HG03457 (cell line): Measurements from ENCODE around the gene PACSIN2.
"Not testable (repeated sequence)": the region's sequence is repeated elsewhere in the genome, so short reads cannot be mapped to it uniquely, and the experiment has no call there.

Experiments
- ATAC-seq: cut with Tn5 transposase; IDR thresholded peaks from one replicate; pipeline ENCODE4 v1.9.1; 2021; ENCODE audit warnings: moderate number of reproducible peaks; ENCODE audit not compliant: unreplicated experiment

Gene PACSIN2

GRCh38 chr22:43011079-43011478 is 3.9 kb downstream of the PACSIN2 start:
- ATAC-seq, result no peak

- ATAC-seq, result no peak
These were observed 5.5 kb downstream of the PACSIN2 start for GRCh38 chr22:43009444-43009843.

DNA sequence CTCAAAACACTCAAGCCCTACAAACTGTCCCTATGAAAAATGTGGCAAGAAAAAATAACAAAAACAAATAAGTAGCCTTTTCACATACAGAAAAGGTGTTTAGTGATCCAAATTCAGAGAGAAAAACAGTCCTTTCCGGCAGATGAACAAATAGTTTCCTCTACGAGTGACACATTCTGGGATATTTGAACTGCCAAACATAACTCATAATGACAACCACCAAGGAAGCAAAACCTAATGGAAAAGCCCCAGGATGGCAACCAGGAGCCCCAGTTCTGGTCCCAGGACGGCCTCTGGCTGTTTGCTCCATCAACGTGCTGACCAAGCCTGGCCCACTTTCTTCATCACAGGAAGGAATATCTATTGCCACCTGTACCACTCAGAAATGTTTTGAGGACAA is 6.0 kb downstream of the PACSIN2 start:
- ATAC-seq, result no peak

- ATAC-seq, result no peak
These were observed 6.4 kb downstream of the PACSIN2 start for GRCh38 chr22:43008509-43008908.

DNA sequence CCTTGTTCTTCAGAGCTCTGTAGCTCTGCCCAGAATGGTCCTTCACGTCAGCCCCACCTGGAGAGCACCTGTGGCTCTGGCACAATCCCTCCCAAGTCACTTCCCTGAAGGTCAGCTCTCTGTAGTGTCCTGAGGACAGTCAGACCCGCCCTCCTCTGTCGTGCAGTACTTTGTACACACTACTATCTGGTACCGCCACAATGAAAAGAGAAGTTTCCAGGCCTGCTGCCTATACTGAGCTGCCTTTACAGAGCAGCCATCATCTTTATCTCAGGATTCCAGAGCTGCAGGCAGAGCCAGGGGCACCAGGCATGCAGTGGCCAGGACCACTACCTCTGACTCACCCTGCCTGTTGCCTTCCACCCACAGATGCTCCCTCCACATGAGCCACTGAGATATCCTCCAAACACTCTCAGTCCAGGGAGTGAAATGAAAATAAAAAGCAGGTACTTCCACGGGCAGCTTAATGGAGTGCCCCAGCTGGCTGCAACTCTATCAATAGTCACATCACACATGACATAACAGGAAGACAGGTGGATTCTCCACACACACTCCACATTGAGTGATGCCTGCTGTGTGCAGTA is 7.3 kb downstream of the PACSIN2 start:
- no peak for ATAC-seq

GRCh38 chr22:43006753-43007152 is 8.2 kb downstream of the PACSIN2 start:
- no peak for ATAC-seq

DNA sequence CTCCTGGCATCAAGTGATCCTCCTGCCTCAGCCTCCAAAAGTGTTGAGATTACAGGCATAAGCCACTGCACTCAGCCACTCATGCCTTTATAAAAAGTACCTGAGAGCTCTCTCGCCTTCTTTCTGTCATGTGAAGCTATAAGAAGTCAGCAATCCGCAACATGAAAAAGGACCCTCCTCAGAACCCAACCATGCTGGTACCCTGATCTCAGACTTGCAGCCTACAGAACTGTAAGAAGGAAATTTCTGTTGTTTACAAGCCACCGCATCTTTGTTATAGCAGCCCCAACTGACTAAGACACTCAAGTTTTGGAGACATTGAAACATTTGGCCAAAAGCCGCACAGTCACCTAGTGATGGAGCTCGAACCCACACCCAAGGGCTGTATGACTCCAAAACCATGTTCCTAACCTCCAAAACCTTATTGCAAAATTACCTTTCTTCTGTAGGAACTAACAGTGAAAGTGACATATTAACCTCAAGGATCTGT is 8.9 kb downstream of the PACSIN2 start:
- no peak for ATAC-seq

DNA sequence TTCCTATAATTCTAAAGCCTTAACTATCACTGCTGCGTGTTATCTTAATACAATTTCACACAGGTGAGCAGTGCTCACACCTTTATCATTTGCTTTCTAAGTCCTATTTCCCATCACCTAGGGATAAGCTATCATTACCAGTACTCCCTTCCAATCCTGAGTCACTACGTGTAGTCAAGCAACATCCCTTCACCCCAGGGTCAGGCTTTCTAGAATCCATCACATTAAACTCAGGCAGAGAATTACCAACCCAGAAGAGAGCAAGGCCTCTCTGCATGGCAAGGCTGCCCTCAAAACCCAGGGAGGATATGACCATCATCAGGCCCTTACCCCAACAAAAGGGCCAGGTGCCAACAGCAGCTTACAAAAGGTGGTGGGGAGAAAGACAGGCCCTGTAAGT is 9.8 kb downstream of the PACSIN2 start:
- ATAC-seq, result no peak

DNA sequence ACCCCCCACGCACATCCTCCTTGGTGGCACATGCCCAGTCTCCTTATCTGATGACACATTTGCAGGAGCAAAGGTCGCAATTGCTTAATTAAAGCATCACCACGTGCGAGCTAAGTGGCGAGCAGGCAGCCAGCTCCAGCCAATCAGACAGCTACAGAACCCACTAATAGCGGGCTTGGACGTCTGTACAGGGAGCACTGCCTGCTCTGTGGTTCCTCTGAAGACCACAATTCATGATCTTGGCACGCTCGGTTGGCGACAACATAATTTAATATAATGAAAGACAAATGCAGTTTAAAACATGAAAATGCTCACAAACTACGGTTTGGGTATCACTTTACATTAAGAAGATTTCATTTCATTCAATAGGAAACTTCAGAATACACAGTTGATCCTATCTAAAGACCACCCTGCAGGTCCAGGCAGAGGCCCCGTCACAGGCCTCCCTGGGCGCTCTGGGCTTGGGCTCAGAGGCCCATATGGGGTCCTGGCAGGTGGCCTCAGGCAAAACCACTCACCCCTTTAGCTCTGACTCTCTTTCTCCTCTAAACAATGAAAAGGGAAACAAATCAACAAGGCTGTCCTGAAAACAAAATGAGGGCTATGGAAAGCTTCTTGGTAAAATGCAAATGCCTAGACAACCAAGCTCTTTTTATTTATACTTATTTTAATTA is 10.4 kb downstream of the PACSIN2 start:
- no peak for ATAC-seq

DNA sequence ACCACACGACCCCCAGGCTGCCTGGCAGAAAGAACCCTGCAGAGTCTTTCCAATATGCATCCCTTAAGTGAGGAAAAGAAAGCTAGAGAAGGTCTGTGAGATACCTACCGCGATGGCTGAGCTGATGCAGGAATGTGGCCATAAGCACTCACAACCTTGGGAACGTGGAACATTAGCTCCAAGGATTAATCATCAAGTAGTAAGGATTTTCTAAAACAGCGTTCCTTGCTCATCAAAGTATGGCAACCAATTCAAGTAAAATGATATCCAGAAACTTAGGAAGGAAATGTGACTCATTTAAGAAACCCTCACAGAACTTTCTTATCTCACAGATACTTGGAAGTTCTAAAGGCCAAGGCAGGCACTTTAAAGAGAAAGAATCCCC is 12.8 kb downstream of the PACSIN2 start:
- ATAC-seq, result no peak

DNA sequence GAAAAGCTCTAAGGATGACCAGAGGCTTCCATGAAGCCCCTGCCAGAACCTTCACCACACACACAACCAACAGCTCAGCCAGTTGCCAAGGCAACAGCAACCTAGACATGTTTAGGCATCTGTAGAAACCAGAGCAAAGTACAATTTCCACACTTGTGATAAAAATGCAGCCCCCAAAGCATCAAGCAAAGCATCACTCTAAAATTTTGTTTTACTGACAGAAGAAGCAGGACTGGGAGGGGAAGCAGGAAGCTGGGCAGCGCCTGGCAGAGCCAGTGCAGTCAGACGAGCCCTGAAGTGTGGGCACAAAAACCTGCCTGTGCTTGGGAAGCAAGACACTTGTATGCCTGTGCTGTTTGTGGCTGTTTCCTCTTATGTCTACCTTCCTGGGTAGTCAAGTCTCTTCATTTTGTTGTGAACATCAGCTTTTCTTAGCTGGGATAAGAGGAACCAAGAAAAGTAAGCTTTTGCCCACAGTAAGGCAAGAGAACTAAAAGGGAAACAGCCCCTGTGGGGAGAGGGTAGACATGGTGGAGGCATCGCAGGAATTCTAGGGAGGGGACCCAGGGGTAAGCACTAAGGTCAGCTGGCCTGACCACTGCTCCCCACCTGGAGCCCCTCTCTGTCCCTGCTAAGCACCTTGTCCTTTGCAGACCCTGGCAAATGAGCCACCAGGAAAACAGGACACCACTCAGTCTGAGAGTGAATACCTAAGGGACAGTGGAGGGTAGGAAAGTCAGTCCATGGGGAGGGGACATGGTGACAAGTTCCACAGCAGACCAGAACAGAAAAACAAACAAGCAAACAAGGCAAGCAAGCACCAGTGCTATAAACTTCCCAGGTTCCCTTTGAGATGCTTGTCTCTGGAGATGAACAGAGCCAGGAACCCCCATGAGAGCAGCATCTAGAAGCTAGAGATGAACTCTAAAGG is 13.4 kb downstream of the PACSIN2 start:
- ATAC-seq, result no peak

GRCh38 chr22:43000441-43001175 is 14.3 kb downstream of the PACSIN2 start:
- ATAC-seq, result no peak

GRCh38 chr22:42997582-42998090 is 17.3 kb downstream of the PACSIN2 start:
- no peak for ATAC-seq

- ATAC-seq, result no peak
These were observed 18.1 kb downstream of the PACSIN2 start for GRCh38 chr22:42996646-42997365.

- ATAC-seq, result not testable (repeated sequence)
These were observed 19.3 kb downstream of the PACSIN2 start for GRCh38 chr22:42995654-42996053.

- no peak for ATAC-seq
These were observed 19.9 kb downstream of the PACSIN2 start for GRCh38 chr22:42994917-42995562.

GRCh38 chr22:42994276-42994916 is 20.6 kb downstream of the PACSIN2 start:
- no peak for ATAC-seq

- ATAC-seq, result no peak
These were observed 21.2 kb downstream of the PACSIN2 start for GRCh38 chr22:42993651-42994275.
